Neural cell (in vitro differentiated cells): ENCODE results near the gene ST6GALNAC4.

ENCODE experiments used
- EP300 ChIP-seq: fragments of 450-650 bp; conservative IDR thresholded peaks from 2 replicates; pipeline ENCODE4 v1.6.1; 2014; ENCODE audit warnings: antibody characterized with exemption, mild to moderate bottlenecking, moderate library complexity; ENCODE audit not compliant: poor library complexity, severe bottlenecking
- POLR2AphosphoS5 ChIP-seq: IDR thresholded peaks from 2 replicates; pipeline ENCODE4 v1.6.1; 2012
- SMC3 ChIP-seq: fragments of 450-650 bp; conservative IDR thresholded peaks from 2 replicates; pipeline ENCODE4 v1.6.1; 2014; ENCODE audit warnings: antibody characterized with exemption, mild to moderate bottlenecking, moderate library complexity; ENCODE audit not compliant: poor library complexity
- TAF1 ChIP-seq: IDR thresholded peaks from 2 replicates; pipeline ENCODE4 v1.6.1; 2012; ENCODE audit warnings: low read depth
- TF ChIP-seq, protein P1 (sequence below): fragments of 450-650 bp; IDR thresholded peaks from 2 replicates; pipeline ENCODE4 v1.5.1; 2014; ENCODE audit warnings: antibody characterized with exemption, mild to moderate bottlenecking, moderate library complexity; ENCODE audit not compliant: poor library complexity, severe bottlenecking

DNA sequence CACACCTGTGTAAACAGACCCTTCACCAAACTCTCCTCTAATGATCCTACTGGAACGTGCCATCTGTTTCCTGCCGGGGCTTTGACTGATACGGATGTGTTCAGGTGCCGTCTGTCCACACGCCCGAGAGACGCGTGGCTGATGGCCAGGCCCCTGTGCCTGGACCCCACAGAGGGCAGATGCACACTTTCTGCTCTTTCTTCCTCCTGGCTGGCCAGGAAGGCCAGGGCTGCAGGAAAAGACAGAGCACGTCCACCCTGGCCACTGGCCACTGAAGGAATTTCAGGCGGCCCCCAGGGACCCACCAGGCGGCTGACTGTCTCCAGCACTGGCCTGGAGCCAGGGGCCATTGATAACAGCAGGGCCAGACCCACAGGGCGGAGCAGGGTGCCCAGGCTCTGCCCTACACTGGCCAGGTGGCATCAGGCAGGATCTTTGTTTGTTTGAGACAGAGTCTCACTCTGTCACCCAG, 58.8 kb downstream of the ST6GALNAC4 start:
- TF ChIP-seq, protein P1, sequence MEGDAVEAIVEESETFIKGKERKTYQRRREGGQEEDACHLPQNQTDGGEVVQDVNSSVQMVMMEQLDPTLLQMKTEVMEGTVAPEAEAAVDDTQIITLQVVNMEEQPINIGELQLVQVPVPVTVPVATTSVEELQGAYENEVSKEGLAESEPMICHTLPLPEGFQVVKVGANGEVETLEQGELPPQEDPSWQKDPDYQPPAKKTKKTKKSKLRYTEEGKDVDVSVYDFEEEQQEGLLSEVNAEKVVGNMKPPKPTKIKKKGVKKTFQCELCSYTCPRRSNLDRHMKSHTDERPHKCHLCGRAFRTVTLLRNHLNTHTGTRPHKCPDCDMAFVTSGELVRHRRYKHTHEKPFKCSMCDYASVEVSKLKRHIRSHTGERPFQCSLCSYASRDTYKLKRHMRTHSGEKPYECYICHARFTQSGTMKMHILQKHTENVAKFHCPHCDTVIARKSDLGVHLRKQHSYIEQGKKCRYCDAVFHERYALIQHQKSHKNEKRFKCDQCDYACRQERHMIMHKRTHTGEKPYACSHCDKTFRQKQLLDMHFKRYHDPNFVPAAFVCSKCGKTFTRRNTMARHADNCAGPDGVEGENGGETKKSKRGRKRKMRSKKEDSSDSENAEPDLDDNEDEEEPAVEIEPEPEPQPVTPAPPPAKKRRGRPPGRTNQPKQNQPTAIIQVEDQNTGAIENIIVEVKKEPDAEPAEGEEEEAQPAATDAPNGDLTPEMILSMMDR: no peak
- TF ChIP-seq TAF1: no peak
- no peak for TF ChIP-seq SMC3
- TF ChIP-seq POLR2AphosphoS5: no peak
- TF ChIP-seq EP300: no peak
